HL-60 (cell line): ENCODE data around the gene KRTAP29-1.

Experiments used
- DNase-seq, 2 experiments: peaks; one replicate each; pipeline ENCODE4 v3.0.0-alpha.2; 2010 to 2020; ENCODE audit warnings: low read depth in 1 of 2, low spot score in 1 of 2
- H3K27ac ChIP-seq: fragments of 250-450 bp; sonication (Bioruptor Pico); replicated peaks from 2 replicates; pipeline ENCODE4 v1.5.1; 2020; ENCODE audit warnings: mild to moderate bottlenecking, moderate library complexity
- H3K27me3 ChIP-seq: fragments of 250-450 bp; sonication (Bioruptor Pico); 2 replicates; pipeline ENCODE4 v1.5.1; 2021; ENCODE audit warnings: mild to moderate bottlenecking, moderate library complexity; ENCODE audit not compliant: insufficient read depth, poor library complexity, severe bottlenecking
- H3K4me3 ChIP-seq: replicated peaks from 2 replicates; pipeline ENCODE4 v1.5.1; 2011; ENCODE audit warnings: mild to moderate bottlenecking, control low read depth, low read length; ENCODE audit not compliant: insufficient read depth
- GABPA ChIP-seq: IDR thresholded peaks from 2 replicates; pipeline ENCODE4 v1.6.1; 2012; ENCODE audit warnings: low read depth
- POLR2AphosphoS5 ChIP-seq: IDR thresholded peaks from 2 replicates; pipeline ENCODE4 v1.6.1; 2012; ENCODE audit warnings: low read depth
- SPI1 ChIP-seq: IDR thresholded peaks from 2 replicates; pipeline ENCODE4 v1.6.1; 2012; ENCODE audit warnings: low read depth, mild to moderate bottlenecking, borderline replicate concordance
- TF ChIP-seq, protein P1 (sequence below): IDR thresholded peaks from 2 replicates; pipeline ENCODE4 v1.6.1; 2012; ENCODE audit warnings: low read depth; ENCODE audit not compliant: insufficient replicate concordance
- TF ChIP-seq, protein P2 (sequence below): IDR thresholded peaks from one replicate; pipeline ENCODE4 v1.5.1; 2011; ENCODE audit warnings: low read length, control low read depth, inconsistent platforms; ENCODE audit not compliant: insufficient read depth

The KRTAP29-1 gene

DNA sequence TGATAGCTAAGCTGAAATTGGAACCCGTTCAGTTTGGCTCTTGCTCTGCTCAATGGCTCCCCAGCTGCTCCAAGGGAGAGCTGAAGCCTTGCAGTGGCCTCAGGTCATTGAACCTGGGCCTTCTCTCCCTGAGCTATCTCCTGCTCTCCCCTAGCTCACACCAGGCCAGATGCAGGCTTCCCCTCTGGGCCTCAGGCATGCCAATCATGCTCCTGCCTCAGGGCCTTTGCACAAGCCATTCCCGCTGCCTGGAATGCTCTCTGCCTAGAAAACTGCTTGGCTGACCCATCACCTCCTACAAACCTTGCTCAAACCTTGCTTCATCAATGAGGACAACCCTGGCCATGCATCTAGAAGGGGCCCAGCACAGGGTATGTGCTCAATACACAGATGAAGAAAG lies 29.6 kb upstream of the KRTAP29-1 start:
- Histone ChIP-seq H3K4me3 (no peak overlapping the region), H3K27ac (no peak overlapping the region), H3K27me3 (peaks cover 2% of the 10 kb centered on the region)
- DNase-seq, result no peak
- TF ChIP-seq, protein P1, sequence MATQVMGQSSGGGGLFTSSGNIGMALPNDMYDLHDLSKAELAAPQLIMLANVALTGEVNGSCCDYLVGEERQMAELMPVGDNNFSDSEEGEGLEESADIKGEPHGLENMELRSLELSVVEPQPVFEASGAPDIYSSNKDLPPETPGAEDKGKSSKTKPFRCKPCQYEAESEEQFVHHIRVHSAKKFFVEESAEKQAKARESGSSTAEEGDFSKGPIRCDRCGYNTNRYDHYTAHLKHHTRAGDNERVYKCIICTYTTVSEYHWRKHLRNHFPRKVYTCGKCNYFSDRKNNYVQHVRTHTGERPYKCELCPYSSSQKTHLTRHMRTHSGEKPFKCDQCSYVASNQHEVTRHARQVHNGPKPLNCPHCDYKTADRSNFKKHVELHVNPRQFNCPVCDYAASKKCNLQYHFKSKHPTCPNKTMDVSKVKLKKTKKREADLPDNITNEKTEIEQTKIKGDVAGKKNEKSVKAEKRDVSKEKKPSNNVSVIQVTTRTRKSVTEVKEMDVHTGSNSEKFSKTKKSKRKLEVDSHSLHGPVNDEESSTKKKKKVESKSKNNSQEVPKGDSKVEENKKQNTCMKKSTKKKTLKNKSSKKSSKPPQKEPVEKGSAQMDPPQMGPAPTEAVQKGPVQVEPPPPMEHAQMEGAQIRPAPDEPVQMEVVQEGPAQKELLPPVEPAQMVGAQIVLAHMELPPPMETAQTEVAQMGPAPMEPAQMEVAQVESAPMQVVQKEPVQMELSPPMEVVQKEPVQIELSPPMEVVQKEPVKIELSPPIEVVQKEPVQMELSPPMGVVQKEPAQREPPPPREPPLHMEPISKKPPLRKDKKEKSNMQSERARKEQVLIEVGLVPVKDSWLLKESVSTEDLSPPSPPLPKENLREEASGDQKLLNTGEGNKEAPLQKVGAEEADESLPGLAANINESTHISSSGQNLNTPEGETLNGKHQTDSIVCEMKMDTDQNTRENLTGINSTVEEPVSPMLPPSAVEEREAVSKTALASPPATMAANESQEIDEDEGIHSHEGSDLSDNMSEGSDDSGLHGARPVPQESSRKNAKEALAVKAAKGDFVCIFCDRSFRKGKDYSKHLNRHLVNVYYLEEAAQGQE, result no peak
- TF ChIP-seq POLR2AphosphoS5 (no peak), SPI1 (no peak), GABPA (no peak)
- TF ChIP-seq, protein P2, sequence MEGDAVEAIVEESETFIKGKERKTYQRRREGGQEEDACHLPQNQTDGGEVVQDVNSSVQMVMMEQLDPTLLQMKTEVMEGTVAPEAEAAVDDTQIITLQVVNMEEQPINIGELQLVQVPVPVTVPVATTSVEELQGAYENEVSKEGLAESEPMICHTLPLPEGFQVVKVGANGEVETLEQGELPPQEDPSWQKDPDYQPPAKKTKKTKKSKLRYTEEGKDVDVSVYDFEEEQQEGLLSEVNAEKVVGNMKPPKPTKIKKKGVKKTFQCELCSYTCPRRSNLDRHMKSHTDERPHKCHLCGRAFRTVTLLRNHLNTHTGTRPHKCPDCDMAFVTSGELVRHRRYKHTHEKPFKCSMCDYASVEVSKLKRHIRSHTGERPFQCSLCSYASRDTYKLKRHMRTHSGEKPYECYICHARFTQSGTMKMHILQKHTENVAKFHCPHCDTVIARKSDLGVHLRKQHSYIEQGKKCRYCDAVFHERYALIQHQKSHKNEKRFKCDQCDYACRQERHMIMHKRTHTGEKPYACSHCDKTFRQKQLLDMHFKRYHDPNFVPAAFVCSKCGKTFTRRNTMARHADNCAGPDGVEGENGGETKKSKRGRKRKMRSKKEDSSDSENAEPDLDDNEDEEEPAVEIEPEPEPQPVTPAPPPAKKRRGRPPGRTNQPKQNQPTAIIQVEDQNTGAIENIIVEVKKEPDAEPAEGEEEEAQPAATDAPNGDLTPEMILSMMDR, result no peak

DNA sequence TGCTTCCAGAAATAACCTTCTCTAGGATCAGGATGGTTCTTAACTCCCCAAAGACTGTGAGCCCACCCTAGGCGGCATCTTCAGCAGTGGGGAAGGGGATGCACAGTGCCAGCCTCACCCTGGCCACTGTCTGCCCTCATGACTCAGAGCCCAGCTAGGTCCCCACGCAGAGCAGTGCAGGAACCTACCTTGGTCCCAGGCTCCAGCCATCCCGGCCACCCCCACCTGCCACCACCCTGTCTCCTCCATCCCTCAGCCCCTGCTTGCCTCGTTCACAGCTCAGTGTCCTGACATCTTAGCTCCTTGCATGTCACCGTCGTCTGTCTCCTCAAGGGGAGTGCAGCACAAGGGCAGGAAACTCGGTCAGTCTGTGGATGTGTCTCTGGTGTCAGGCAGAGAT lies 29.0 kb upstream of the KRTAP29-1 start:
- no peak overlapping the region for H3K27ac ChIP-seq
- no peak overlapping the region for H3K4me3 ChIP-seq
- DNase-seq, result no peak
- H3K27me3 ChIP-seq, result peaks cover 2% of the 10 kb centered on the region
- TF ChIP-seq, protein P2, result no peak
- no peak for TF ChIP-seq GABPA
- no peak for TF ChIP-seq POLR2AphosphoS5
- no peak for TF ChIP-seq SPI1
- TF ChIP-seq, protein P1, result no peak

DNA sequence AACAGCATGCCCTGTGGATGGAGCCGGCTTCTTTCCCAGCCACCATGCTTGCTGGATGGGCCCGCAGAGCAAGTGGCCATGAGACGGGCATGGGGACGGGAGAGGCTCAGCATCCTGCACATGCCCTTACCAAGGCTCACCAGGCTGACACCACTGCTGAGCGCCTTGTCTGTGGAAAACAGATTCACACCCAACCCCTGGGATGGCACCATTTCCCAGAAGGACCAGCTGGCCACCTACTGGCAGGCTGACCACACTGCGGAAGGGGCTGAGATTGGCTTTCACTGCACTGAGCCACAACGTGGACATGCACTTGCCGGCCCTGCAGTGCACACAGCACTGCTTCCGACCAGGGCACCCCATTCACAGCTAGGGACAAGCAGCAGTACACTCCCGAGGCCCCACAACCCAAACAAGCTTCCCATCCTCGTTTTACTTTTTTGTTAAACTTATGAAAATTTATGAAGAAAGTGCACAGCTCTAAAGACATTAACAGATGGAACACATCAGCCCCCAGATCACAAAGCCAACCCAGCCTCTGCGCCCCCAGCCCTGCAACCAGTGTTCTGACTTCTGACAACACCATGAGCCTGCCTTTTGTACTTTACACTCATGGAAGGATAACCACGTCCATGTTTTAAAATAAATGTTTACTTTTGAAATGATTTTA lies 26.8 kb upstream of the KRTAP29-1 start:
- Histone ChIP-seq H3K4me3 (no peak overlapping the region), H3K27ac (no peak overlapping the region), H3K27me3 (peaks cover 2% of the 10 kb centered on the region)
- no peak for TF ChIP-seq GABPA
- TF ChIP-seq, protein P2, result peak; percentile 36
- peak in 1 of 2 experiments; percentile 41 for DNase-seq

DNA sequence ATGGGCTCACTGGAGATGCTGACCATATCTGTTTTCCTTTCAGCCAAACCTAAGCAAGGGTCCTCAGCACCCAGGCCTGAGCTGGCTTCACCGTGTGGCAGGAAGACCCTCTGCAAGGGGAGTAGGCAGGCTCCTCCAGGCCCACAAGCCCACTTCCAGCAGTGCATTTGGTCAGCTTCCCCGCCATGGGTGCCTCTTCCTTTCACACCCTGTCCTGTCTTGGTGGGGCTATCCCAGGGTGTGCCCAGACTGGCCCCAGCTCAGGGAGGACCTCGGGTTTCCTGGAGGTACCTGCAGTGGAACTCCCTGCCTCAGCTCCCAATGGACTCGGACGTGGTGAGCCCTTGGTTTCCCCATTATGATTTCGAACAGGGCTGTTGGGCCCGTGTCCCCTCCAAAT lies 25.6 kb upstream of the KRTAP29-1 start:
- Histone ChIP-seq H3K4me3 (no peak overlapping the region), H3K27me3 (peaks cover 2% of the 10 kb centered on the region), H3K27ac (no peak overlapping the region)
- no peak for DNase-seq
- TF ChIP-seq, protein P1, result no peak
- TF ChIP-seq SPI1 (no peak), POLR2AphosphoS5 (no peak), GABPA (no peak)
- TF ChIP-seq, protein P2, result no peak
